SK-N-SH treated with all-trans-retinoic acid at 6 μM for 48 hours (cell line): Measurements from ENCODE around the gene GCG.

Experiments used
- ATAC-seq: fragments of 200-7000 bp; cut with Tn5 transposase; 3 replicates; pipeline ENCODE4 v1.9.1; 2020; ENCODE audit warnings: mild to moderate bottlenecking, moderate library complexity
- ARNTL ChIP-seq: fragments of 450-650 bp; formaldehyde crosslinking; IDR thresholded peaks from 2 replicates; pipeline ENCODE4 v1.5.0; 2020; ENCODE audit warnings: low read depth, mild to moderate bottlenecking, moderate library complexity, borderline replicate concordance
- BACH2 ChIP-seq: fragments of 250-450 bp; sonication (Bioruptor Pico); IDR thresholded peaks from 2 replicates; pipeline ENCODE4 v1.9.0; 2021; ENCODE audit warnings: mild to moderate bottlenecking, borderline replicate concordance
- CREB5 ChIP-seq: fragments of 250-450 bp; sonication (Bioruptor Pico); IDR thresholded peaks from 2 replicates; pipeline ENCODE4 v1.5.1; 2020; ENCODE audit warnings: low read depth, mild to moderate bottlenecking, moderate library complexity
- CSDC2 ChIP-seq: fragments of 250-450 bp; sonication (Bioruptor Pico); IDR thresholded peaks from 2 replicates; pipeline ENCODE4 v1.5.0; 2020; ENCODE audit warnings: mild to moderate bottlenecking, moderate library complexity
- CSRNP3 ChIP-seq: fragments of 250-450 bp; sonication (Bioruptor Pico); IDR thresholded peaks from 2 replicates; pipeline ENCODE4 v1.5.1; 2021; ENCODE audit warnings: mild to moderate bottlenecking, moderate library complexity
- ESRRG ChIP-seq: fragments of 250-450 bp; sonication (Bioruptor Pico); IDR thresholded peaks from 2 replicates; pipeline ENCODE4 v1.6.1; 2021; ENCODE audit warnings: mild to moderate bottlenecking
- ISL1 ChIP-seq: fragments of 250-450 bp; sonication (Bioruptor Pico); IDR thresholded peaks from 2 replicates; pipeline ENCODE4 v2.1.2; 2022; ENCODE audit warnings: mild to moderate bottlenecking, moderate library complexity
- OSR1 ChIP-seq: fragments of 250-450 bp; sonication (Bioruptor Pico); IDR thresholded peaks from 2 replicates; pipeline ENCODE4 v1.8.0; 2022; ENCODE audit warnings: moderate library complexity, mild to moderate bottlenecking, inconsistent platforms
- POU6F1 ChIP-seq: fragments of 250-450 bp; sonication (Bioruptor Pico); IDR thresholded peaks from 2 replicates; pipeline ENCODE4 v1.8.0; 2021; ENCODE audit warnings: low read depth, mild to moderate bottlenecking, moderate library complexity, borderline replicate concordance
- PPARA ChIP-seq: fragments of 250-450 bp; sonication (Bioruptor Pico); IDR thresholded peaks from 2 replicates; pipeline ENCODE4 v1.5.0; 2020; ENCODE audit warnings: mild to moderate bottlenecking, borderline replicate concordance
- RARB ChIP-seq: fragments of 250-450 bp; sonication (Bioruptor Pico); IDR thresholded peaks from 2 replicates; pipeline ENCODE4 v1.8.0; 2021; ENCODE audit warnings: mild to moderate bottlenecking, moderate library complexity
- SNAI2 ChIP-seq: fragments of 250-450 bp; sonication (Bioruptor Pico); IDR thresholded peaks from 2 replicates; pipeline ENCODE4 v1.5.0; 2020; ENCODE audit warnings: mild to moderate bottlenecking, moderate library complexity
- TCF4 ChIP-seq: fragments of 250-450 bp; sonication (Bioruptor Pico); IDR thresholded peaks from 2 replicates; pipeline ENCODE4 v1.8.0; 2021; ENCODE audit warnings: mild to moderate bottlenecking, moderate library complexity, borderline replicate concordance
- TOX ChIP-seq: fragments of 250-450 bp; sonication (Bioruptor Pico); IDR thresholded peaks from 2 replicates; pipeline ENCODE4 v1.8.0; 2021; ENCODE audit warnings: mild to moderate bottlenecking, moderate library complexity, borderline replicate concordance
- TSHZ2 ChIP-seq: fragments of 250-450 bp; sonication (Bioruptor Pico); IDR thresholded peaks from 2 replicates; pipeline ENCODE4 v1.5.0; 2020; ENCODE audit warnings: mild to moderate bottlenecking, moderate library complexity
- ZFP3 ChIP-seq: fragments of 250-450 bp; sonication (Bioruptor Pico); IDR thresholded peaks from 2 replicates; pipeline ENCODE4 v1.5.0; 2020; ENCODE audit warnings: mild to moderate bottlenecking, moderate library complexity
- ZFP30 ChIP-seq: fragments of 450-650 bp; formaldehyde crosslinking; IDR thresholded peaks from 2 replicates; pipeline ENCODE4 v1.5.0; 2022; ENCODE audit warnings: mild to moderate bottlenecking, moderate library complexity
- ZNF565 ChIP-seq: fragments of 450-650 bp; formaldehyde crosslinking; conservative IDR thresholded peaks from 2 replicates; pipeline ENCODE4 v1.5.0; 2020; ENCODE audit warnings: low read depth, mild to moderate bottlenecking, moderate library complexity
- ZNF8 ChIP-seq: fragments of 450-650 bp; formaldehyde crosslinking; IDR thresholded peaks from 2 replicates; pipeline ENCODE4 v1.5.0; 2020; ENCODE audit warnings: mild to moderate bottlenecking, moderate library complexity

The GCG gene

GRCh38 chr2:162123806-162124758 is 28.0 kb downstream of the GCG start:
- peak; percentile 73 for ATAC-seq
- TF ChIP-seq CREB5 (CRISPR knock-in tag) (no peak), TSHZ2 (CRISPR knock-in tag) (no peak), ARNTL (CRISPR knock-in tag) (no peak), ZNF8 (CRISPR knock-in tag) (no peak), ZFP3 (CRISPR knock-in tag) (no peak), TOX (no peak), POU6F1 (CRISPR knock-in tag) (no peak), ZFP30 (no peak), ISL1 (no peak), SNAI2 (no peak), CSDC2 (no peak)
- TF ChIP-seq, all 23 proteins: peak for 0

- ATAC-seq: peak; percentile 79
- TF ChIP-seq OSR1 (CRISPR knock-in tag): no peak
Observed at GRCh38 chr2:162118166-162119031, 33.6 kb downstream of the GCG start.

GRCh38 chr2:162116352-162116751 is 35.7 kb downstream of the GCG start:
- no peak for ATAC-seq
- no peak for TF ChIP-seq CREB5 (CRISPR knock-in tag)

- no peak for ATAC-seq
- TF ChIP-seq ARNTL (CRISPR knock-in tag) (no peak), ESRRG (CRISPR knock-in tag) (no peak), SNAI2 (no peak), ZNF565 (no peak), CSRNP3 (CRISPR knock-in tag) (no peak), ISL1 (no peak), PPARA (no peak), TCF4 (CRISPR knock-in tag) (no peak), BACH2 (no peak), CSDC2 (no peak), OSR1 (CRISPR knock-in tag) (no peak), POU6F1 (CRISPR knock-in tag) (no peak), RARB (no peak)
Observed at GRCh38 chr2:162115076-162115475, 37.0 kb downstream of the GCG start.
